Measurements from ENCODE around the gene GPT2.

- TF ChIP-seq CTCF (IDR thresholded peaks at IDR 0.05) = no peak
- TF ChIP-seq POLR2AphosphoS5 (IDR thresholded peaks at IDR 0.05) = no peak
These were observed 53.4 kb downstream of the GPT2 start for GRCh38 chr16:46937536-46937935.
